Measurements from ENCODE around the gene R3HCC1L.

- TF ChIP-seq, protein P1, sequence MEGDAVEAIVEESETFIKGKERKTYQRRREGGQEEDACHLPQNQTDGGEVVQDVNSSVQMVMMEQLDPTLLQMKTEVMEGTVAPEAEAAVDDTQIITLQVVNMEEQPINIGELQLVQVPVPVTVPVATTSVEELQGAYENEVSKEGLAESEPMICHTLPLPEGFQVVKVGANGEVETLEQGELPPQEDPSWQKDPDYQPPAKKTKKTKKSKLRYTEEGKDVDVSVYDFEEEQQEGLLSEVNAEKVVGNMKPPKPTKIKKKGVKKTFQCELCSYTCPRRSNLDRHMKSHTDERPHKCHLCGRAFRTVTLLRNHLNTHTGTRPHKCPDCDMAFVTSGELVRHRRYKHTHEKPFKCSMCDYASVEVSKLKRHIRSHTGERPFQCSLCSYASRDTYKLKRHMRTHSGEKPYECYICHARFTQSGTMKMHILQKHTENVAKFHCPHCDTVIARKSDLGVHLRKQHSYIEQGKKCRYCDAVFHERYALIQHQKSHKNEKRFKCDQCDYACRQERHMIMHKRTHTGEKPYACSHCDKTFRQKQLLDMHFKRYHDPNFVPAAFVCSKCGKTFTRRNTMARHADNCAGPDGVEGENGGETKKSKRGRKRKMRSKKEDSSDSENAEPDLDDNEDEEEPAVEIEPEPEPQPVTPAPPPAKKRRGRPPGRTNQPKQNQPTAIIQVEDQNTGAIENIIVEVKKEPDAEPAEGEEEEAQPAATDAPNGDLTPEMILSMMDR (IDR thresholded peaks at IDR 0.05): no peak
- TF ChIP-seq POLR2A (IDR thresholded peaks at IDR 0.05): no peak
Observed at GRCh38 chr10:98138031-98138430, 3.6 kb downstream of the R3HCC1L start.
